OCI-LY1 (cell line): ENCODE data around the gene DXO.

Experiments used
- H2AFZ ChIP-seq: fragments of 200-600 bp; sonication (generic), shearing (Covaris generic); 2 replicates; pipeline ENCODE4 v1.6.0; 2014; ENCODE audit warnings: antibody characterized with exemption, mild to moderate bottlenecking, low read length
- H3F3A ChIP-seq: fragments of 200-600 bp; sonication (generic), shearing (Covaris generic); 2 replicates; pipeline ENCODE4 v1.6.0; 2014; ENCODE audit warnings: mild to moderate bottlenecking, antibody characterized with exemption, low read length, moderate library complexity; ENCODE audit not compliant: insufficient read depth
- H3K27ac ChIP-seq: fragments of 200-600 bp; sonication (generic); 2 replicates; pipeline ENCODE4 v1.5.1; 2014; ENCODE audit warnings: low read length, mixed run types, mild to moderate bottlenecking, low read depth; ENCODE audit not compliant: poor library complexity, severe bottlenecking
- H3K27me3 ChIP-seq: fragments of 200-600 bp; sonication (generic); 2 replicates; pipeline ENCODE4 v1.6.0; 2014; ENCODE audit warnings: antibody characterized with exemption, mild to moderate bottlenecking, low read length, moderate library complexity; ENCODE audit not compliant: insufficient read depth
- H3K36me3 ChIP-seq: fragments of 200-600 bp; sonication (generic); 2 replicates; pipeline ENCODE4 v1.6.1; 2014; ENCODE audit warnings: mild to moderate bottlenecking, antibody characterized with exemption, low read length, moderate library complexity, mixed read lengths; ENCODE audit not compliant: insufficient read depth
- H3K4me1 ChIP-seq: fragments of 200-600 bp; sonication (generic); 2 replicates; pipeline ENCODE4 v1.5.1; 2014; ENCODE audit warnings: mild to moderate bottlenecking, low read length, moderate library complexity; ENCODE audit not compliant: insufficient read depth, severe bottlenecking
- H3K4me2 ChIP-seq: fragments of 200-600 bp; sonication (generic), shearing (Covaris generic); 2 replicates; pipeline ENCODE4 v1.6.1; 2014; ENCODE audit warnings: low read length
- H3K4me3 ChIP-seq: fragments of 200-600 bp; sonication (generic); 2 replicates; pipeline ENCODE4 v1.5.1; 2014; ENCODE audit warnings: low read length, low read depth, mild to moderate bottlenecking, mixed read lengths; ENCODE audit not compliant: poor library complexity, severe bottlenecking
- H3K79me2 ChIP-seq: fragments of 200-600 bp; shearing (Covaris generic); 2 replicates; pipeline ENCODE4 v1.6.1; 2016; ENCODE audit warnings: mixed run types, low read length, mixed read lengths; ENCODE audit not compliant: insufficient read depth
- H3K9ac ChIP-seq: fragments of 200-600 bp; sonication (generic), shearing (Covaris generic); 2 replicates; pipeline ENCODE4 v1.6.1; 2014; ENCODE audit warnings: mild to moderate bottlenecking, low read length, mixed read lengths
- H3K9me2 ChIP-seq: fragments of 200-600 bp; sonication (generic), shearing (Covaris generic); 2 replicates; pipeline ENCODE4 v1.6.1; 2014; ENCODE audit warnings: low read depth, mild to moderate bottlenecking, low read length, mixed read lengths
- H3K9me3 ChIP-seq: fragments of 200-600 bp; shearing (Covaris generic); 2 replicates; pipeline ENCODE4 v1.6.1; 2014; ENCODE audit warnings: low read length, mixed read lengths
- H4K20me1 ChIP-seq: fragments of 200-600 bp; sonication (generic), shearing (Covaris generic); 2 replicates; pipeline ENCODE4 v1.6.0; 2016; ENCODE audit warnings: mild to moderate bottlenecking, low read length; ENCODE audit not compliant: insufficient read depth
- EZH2 ChIP-seq: fragments of 200-600 bp; sonication (generic), shearing (Covaris generic); IDR thresholded peaks from 2 replicates; pipeline ENCODE4 v1.8.0; 2017; ENCODE audit warnings: borderline replicate concordance, mixed run types, mild to moderate bottlenecking, antibody characterized with exemption, low read length, moderate library complexity, mixed read lengths
- TF ChIP-seq, protein P1 (sequence below): fragments of 200-600 bp; sonication (generic), shearing (Covaris generic); IDR thresholded peaks from 2 replicates; pipeline ENCODE4 v1.5.1; 2017; ENCODE audit warnings: mild to moderate bottlenecking, antibody characterized with exemption, low read length, moderate library complexity, mixed read lengths

DXO gene

DNA sequence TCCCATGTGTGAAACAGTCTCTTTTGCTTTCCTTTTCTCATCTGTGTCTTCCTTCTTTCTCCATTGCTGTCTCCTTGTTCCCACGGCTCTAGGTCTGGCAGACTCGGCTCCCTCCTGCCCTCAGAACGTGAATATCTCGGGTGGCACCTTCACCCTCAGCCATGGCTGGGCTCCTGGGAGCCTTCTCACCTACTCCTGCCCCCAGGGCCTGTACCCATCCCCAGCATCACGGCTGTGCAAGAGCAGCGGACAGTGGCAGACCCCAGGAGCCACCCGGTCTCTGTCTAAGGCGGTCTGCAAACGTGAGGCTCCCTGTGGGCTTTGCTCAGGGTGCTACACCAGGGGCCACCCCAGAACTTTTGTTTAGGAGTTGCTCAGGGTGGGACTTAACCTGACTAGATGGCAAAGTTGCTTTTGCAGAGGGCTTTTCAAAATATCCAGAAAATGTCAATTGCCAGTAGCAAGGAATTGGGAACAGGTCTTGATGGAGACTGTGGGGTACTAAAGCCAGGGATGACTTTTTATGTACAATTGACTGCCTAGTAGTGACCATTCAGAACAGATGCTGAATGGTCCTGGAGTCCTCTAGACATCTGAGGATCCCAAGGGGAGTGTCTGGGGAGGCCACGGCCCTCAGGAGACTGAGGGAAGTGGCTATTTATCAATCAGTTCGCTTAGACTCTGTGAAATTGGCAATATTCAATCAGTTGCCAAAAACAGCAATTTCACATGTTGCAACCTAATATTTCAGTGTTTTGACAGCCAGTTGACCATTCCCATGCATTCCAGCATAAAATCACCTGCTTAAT is 43.9 kb downstream of the DXO start:
- H3K79me2 ChIP-seq, result no peaks in the 10 kb centered on the region
- no peaks in the 10 kb centered on the region for H3F3A ChIP-seq
- TF ChIP-seq, protein P1, sequence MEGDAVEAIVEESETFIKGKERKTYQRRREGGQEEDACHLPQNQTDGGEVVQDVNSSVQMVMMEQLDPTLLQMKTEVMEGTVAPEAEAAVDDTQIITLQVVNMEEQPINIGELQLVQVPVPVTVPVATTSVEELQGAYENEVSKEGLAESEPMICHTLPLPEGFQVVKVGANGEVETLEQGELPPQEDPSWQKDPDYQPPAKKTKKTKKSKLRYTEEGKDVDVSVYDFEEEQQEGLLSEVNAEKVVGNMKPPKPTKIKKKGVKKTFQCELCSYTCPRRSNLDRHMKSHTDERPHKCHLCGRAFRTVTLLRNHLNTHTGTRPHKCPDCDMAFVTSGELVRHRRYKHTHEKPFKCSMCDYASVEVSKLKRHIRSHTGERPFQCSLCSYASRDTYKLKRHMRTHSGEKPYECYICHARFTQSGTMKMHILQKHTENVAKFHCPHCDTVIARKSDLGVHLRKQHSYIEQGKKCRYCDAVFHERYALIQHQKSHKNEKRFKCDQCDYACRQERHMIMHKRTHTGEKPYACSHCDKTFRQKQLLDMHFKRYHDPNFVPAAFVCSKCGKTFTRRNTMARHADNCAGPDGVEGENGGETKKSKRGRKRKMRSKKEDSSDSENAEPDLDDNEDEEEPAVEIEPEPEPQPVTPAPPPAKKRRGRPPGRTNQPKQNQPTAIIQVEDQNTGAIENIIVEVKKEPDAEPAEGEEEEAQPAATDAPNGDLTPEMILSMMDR, result no peak
- TF ChIP-seq EZH2, result no peak
- H3K36me3 ChIP-seq, result no peaks in the 10 kb centered on the region; the same call in 1 of the 2 replicates
- no peaks in the 10 kb centered on the region; the same call in 1 of the 2 replicates for H3K9me3 ChIP-seq
- H3K27ac ChIP-seq, result no peak overlapping the region
- no peaks in the 10 kb centered on the region for H3K4me1 ChIP-seq
- no peak overlapping the region; the same call in 1 of the 2 replicates for H3K4me2 ChIP-seq
- H4K20me1 ChIP-seq, result no peaks in the 10 kb centered on the region
- H3K9ac ChIP-seq, result no peak overlapping the region
- no peak overlapping the region for H2AFZ ChIP-seq
- H3K27me3 ChIP-seq, result peaks cover 15% of the 10 kb centered on the region; the same call in 1 of the 2 replicates
- no peaks in the 10 kb centered on the region for H3K9me2 ChIP-seq
- H3K4me3 ChIP-seq, result no peak overlapping the region

DNA sequence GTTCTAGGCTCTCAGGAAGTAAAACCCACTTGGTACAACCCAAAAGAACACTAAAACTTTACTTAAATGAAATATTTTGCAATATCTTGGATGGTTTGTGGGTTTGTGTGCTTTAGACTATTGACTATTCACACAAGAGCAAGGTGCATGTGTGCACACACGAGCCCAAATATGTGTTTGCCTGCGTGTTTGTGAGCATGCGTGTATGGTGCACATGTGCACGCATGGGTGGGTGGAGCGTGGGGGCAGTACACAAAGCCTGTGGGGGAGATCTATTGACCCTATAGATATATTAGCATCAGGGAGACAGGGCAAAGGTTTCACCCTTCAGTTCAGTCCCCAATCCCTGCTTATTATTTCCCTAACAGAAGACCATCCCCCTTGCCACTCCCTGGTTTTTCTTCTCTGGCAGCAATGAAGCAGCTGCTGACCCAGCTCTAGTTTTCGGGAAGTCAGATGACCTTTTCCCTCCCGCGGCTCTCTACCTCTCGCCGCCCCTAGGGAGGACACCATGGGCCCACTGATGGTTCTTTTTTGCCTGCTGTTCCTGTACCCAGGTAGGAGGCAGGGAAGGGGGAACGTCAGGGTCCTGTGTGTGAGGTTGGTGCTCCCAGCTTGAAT is 44.6 kb downstream of the DXO start, which contains the start of gene C2:
C2 (plus strand) TSS at position 476 of the 621 bp plus-strand sequence; CDS start at position 512, 36 bp downstream.
- H3K4me2 ChIP-seq, result no peak within 1 kb of the TSS; the same call in 1 of the 2 replicates
- no peaks in the 10 kb centered on the region; the same call in 1 of the 2 replicates for H3K9me3 ChIP-seq
- H3F3A ChIP-seq, result no peaks in the 10 kb centered on the region
- H2AFZ ChIP-seq, result no peak within 1 kb of the TSS
- H3K79me2 ChIP-seq, result no peaks in the 10 kb centered on the region
- no peak within 1 kb of the TSS for H3K9ac ChIP-seq
- H3K27ac ChIP-seq, result no peak within 1 kb of the TSS
- no peaks in the 10 kb centered on the region for H4K20me1 ChIP-seq
- H3K4me3 ChIP-seq, result no peak within 1 kb of the TSS
- H3K9me2 ChIP-seq, result no peaks in the 10 kb centered on the region
- TF ChIP-seq EZH2, result no peak
- TF ChIP-seq, protein P1, result no peak
- no peaks in the 10 kb centered on the region; the same call in 1 of the 2 replicates for H3K36me3 ChIP-seq
- peaks cover 15% of the 10 kb centered on the region; the same call in 1 of the 2 replicates for H3K27me3 ChIP-seq
- no peaks in the 10 kb centered on the region for H3K4me1 ChIP-seq

DNA sequence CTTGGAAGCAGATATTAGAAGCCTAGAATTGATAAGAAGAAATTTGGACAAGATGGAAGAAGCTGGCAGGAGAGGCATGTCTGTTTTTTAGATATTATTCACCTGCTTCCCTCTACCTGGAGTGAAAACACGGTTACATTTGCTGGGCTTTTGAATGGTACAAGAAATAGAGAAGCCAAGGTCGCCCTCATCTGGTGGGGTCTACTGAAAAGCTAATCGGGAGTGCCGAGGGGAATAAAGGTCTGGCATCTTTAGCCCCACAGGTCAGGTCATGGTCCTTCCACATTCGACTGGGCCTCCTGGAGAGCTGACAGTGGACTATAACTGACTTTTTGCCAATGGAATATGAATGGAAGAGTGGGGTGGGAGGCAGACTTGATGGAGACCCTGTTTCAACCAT is 49.0 kb downstream of the DXO start:
- Histone ChIP-seq H3K79me2 (no peaks in the 10 kb centered on the region), H4K20me1 (no peaks in the 10 kb centered on the region), H3K4me2 (no peak overlapping the region), H2AFZ (no peak overlapping the region), H3K9me2 (no peaks in the 10 kb centered on the region), H3K36me3 (no peaks in the 10 kb centered on the region; the same call in 1 of the 2 replicates), H3K9ac (no peak overlapping the region), H3K4me1 (no peaks in the 10 kb centered on the region), H3K4me3 (no peak overlapping the region), H3K9me3 (no peaks in the 10 kb centered on the region; the same call in 1 of the 2 replicates), H3K27ac (no peak overlapping the region), H3F3A (no peaks in the 10 kb centered on the region), H3K27me3 (peaks cover 11% of the 10 kb centered on the region; the same call in 1 of the 2 replicates)
- TF ChIP-seq, protein P1, result peak; percentile 50; the same call in 1 of the 2 replicates
- TF ChIP-seq EZH2, result no peak
